GM23338 (cell line): ENCODE measurements around the gene TSPEAR. TPM values are rescaled to one million over a fixed set of nuclear protein-coding genes. Genes with fewer than 3 reads are reported as not detected.

Experiments used
- ATAC-seq: fragments of 200-7000 bp; cut with Tn5 transposase; 3 replicates; pipeline ENCODE4 v1.9.1; 2020
- DNase-seq: peaks from one replicate; pipeline ENCODE4 v3.0.0-alpha.2; 2015; ENCODE audit warnings: low spot score
- H2AFZ ChIP-seq: fragments of 200-600 bp; sonication (generic); 2 replicates; pipeline ENCODE4 v1.8.0; 2016; ENCODE audit warnings: antibody characterized with exemption, mild to moderate bottlenecking, moderate library complexity
- H3F3A ChIP-seq: fragments of 200-600 bp; sonication (generic); replicated peaks from 2 replicates; pipeline ENCODE4 v1.8.0; 2017; ENCODE audit warnings: antibody characterized with exemption, mixed run types, low read depth
- H3K27ac ChIP-seq: fragments of 200-600 bp; sonication (generic); 2 replicates; pipeline ENCODE4 v1.6.1; 2016; ENCODE audit warnings: low read depth
- H3K27me3 ChIP-seq: fragments of 200-600 bp; sonication (generic); 2 replicates; pipeline ENCODE4 v1.8.0; 2016; ENCODE audit warnings: mild to moderate bottlenecking, mixed run types, moderate library complexity; ENCODE audit not compliant: insufficient read depth
- H3K36me3 ChIP-seq: fragments of 200-600 bp; sonication (generic); 2 replicates; pipeline ENCODE4 v1.8.0; 2016; ENCODE audit warnings: mild to moderate bottlenecking; ENCODE audit not compliant: insufficient read depth
- H3K4me1 ChIP-seq: fragments of 200-600 bp; sonication (generic); 2 replicates; pipeline ENCODE4 v1.8.0; 2016; ENCODE audit warnings: mild to moderate bottlenecking, moderate library complexity; ENCODE audit not compliant: insufficient read depth
- H3K4me2 ChIP-seq: fragments of 200-600 bp; sonication (generic); 2 replicates; pipeline ENCODE4 v1.7.1; 2017; ENCODE audit warnings: mixed run types
- H3K4me3 ChIP-seq: fragments of 200-600 bp; sonication (generic); 2 replicates; pipeline ENCODE4 v1.6.1; 2016; ENCODE audit warnings: mixed run types
- H3K79me2 ChIP-seq: fragments of 200-600 bp; sonication (generic); replicated peaks from 2 replicates; pipeline ENCODE4 v1.8.0; 2017; ENCODE audit warnings: mild to moderate bottlenecking; ENCODE audit not compliant: insufficient read depth
- H3K9me2 ChIP-seq: fragments of 200-600 bp; sonication (generic); 2 replicates; pipeline ENCODE4 v1.8.0; 2017; ENCODE audit not compliant: insufficient read depth
- H4K20me1 ChIP-seq: fragments of 200-600 bp; sonication (generic); replicated peaks from 2 replicates; pipeline ENCODE4 v1.8.0; 2017; ENCODE audit warnings: mild to moderate bottlenecking; ENCODE audit not compliant: insufficient read depth
- H3K27ac Mint-ChIP-seq: 2 replicates; pipeline ENCODE4 v1.8.0; 2020; ENCODE audit warnings: inconsistent platforms, mild to moderate bottlenecking, moderate library complexity, mixed read lengths
- H3K27me3 Mint-ChIP-seq: 3 replicates; pipeline ENCODE4 v1.8.0; 2022; ENCODE audit warnings: low read depth, mild to moderate bottlenecking, moderate library complexity, mixed read lengths, inconsistent platforms; ENCODE audit not compliant: insufficient read depth, poor library complexity
- H3K36me3 Mint-ChIP-seq: 3 replicates; pipeline ENCODE4 v1.8.0; 2021; ENCODE audit warnings: low read depth, mild to moderate bottlenecking, inconsistent platforms, moderate library complexity, mixed read lengths
- H3K4me1 Mint-ChIP-seq: 3 replicates; pipeline ENCODE4 v1.8.0; 2020; ENCODE audit warnings: mild to moderate bottlenecking, inconsistent platforms, mixed read lengths
- H3K4me3 Mint-ChIP-seq: 3 replicates; pipeline ENCODE4 v1.8.0; 2021; ENCODE audit warnings: moderate library complexity, mild to moderate bottlenecking, inconsistent platforms, mixed read lengths
- H3K9me3 Mint-ChIP-seq: 3 replicates; pipeline ENCODE4 v1.8.0; 2020; ENCODE audit warnings: moderate library complexity, mild to moderate bottlenecking, inconsistent platforms, mixed read lengths
- ETS1 ChIP-seq: IDR thresholded peaks from 2 replicates; pipeline ENCODE4 v1.6.1; 2016; ENCODE audit warnings: antibody characterized with exemption
- EZH2phosphoT487 ChIP-seq: fragments of 200-600 bp; sonication (generic); IDR thresholded peaks from one replicate; pipeline ENCODE4 v1.8.1; 2018; ENCODE audit warnings: antibody characterized with exemption; ENCODE audit not compliant: unreplicated experiment
- NANOG ChIP-seq: IDR thresholded peaks from 2 replicates; pipeline ENCODE4 v1.6.1; 2016; ENCODE audit warnings: antibody characterized with exemption, borderline replicate concordance
- POLR2AphosphoS5 ChIP-seq: IDR thresholded peaks from 2 replicates; pipeline ENCODE4 v1.6.1; 2016; ENCODE audit warnings: antibody characterized with exemption, low read depth
- ZNF114 ChIP-seq: fragments of 250-450 bp; sonication (Bioruptor Pico); IDR thresholded peaks from 2 replicates; pipeline ENCODE4 v1.5.0; 2020; ENCODE audit warnings: mild to moderate bottlenecking, moderate library complexity
- ZNF331 ChIP-seq: fragments of 250-450 bp; sonication (Bioruptor Pico); IDR thresholded peaks from 2 replicates; pipeline ENCODE4 v1.5.0; 2020; ENCODE audit warnings: low read depth, mild to moderate bottlenecking, moderate library complexity
- ZNF462 ChIP-seq: fragments of 250-450 bp; sonication (Bioruptor Pico); IDR thresholded peaks from 2 replicates; pipeline ENCODE4 v1.5.0; 2020; ENCODE audit warnings: mild to moderate bottlenecking, moderate library complexity
- polyA plus RNA-seq: library from polyadenylated mRNA; unstranded; fragments of >200 nt; fragmentation: Nextera tagmentation; extraction: Ambion mirVana; gene quantifications from 2 replicates; pipeline ENCODE4 v1.2.1, GENCODE V29; 2016
- total RNA-seq: library from RNA; depleted of rRNA; stranded (reverse); fragments of >200 nt; shearing (Covaris generic); gene quantifications from 2 replicates; pipeline ENCODE4 v1.2.3, GENCODE V29; 2014

The TSPEAR gene
- total and polyA plus RNA-seq, 2 experiments from 2014 or later = 0.35 to 0.92 TPM

- DNase-seq = no peak
- Histone ChIP-seq H4K20me1 (no peaks in the 10 kb centered on the region), H3K36me3 (no peaks in the 10 kb centered on the region), H3K27ac (no peak overlapping the region), H3K4me3 (no peak overlapping the region), H3K9me2 (no peaks in the 10 kb centered on the region), H3K4me1 (no peaks in the 10 kb centered on the region), H2AFZ (no peak overlapping the region), H3K79me2 (no peaks in the 10 kb centered on the region), H3K27me3 (no peaks in the 10 kb centered on the region), H3F3A (no peaks in the 10 kb centered on the region), H3K4me2 (no peak overlapping the region)
- H3K27ac Mint-ChIP-seq = no peak overlapping the region
- H3K27me3 Mint-ChIP-seq = peaks cover 14% of the 10 kb centered on the region
- no peak for ATAC-seq
- peak overlapping the region; percentile 50; the same call in 1 of the 3 replicates for H3K4me3 Mint-ChIP-seq
- H3K36me3 Mint-ChIP-seq = no peaks in the 10 kb centered on the region
- H3K9me3 Mint-ChIP-seq = no peaks in the 10 kb centered on the region; the same call in 2 of the 3 replicates
- H3K4me1 Mint-ChIP-seq = no peaks in the 10 kb centered on the region; the same call in 2 of the 3 replicates
- TF ChIP-seq ZNF331 = no peak
- no peak for TF ChIP-seq NANOG
- no peak for TF ChIP-seq ZNF462
- no peak for TF ChIP-seq EZH2phosphoT487
- no peak for TF ChIP-seq POLR2AphosphoS5
- no peak for TF ChIP-seq ZNF114 (CRISPR knock-in tag)
- TF ChIP-seq ETS1 = no peak
These were observed 200.0 kb downstream of the TSPEAR start for GRCh38 chr21:44511219-44511937.
